Upper lobe of left lung (tissue), 6 donors: ENCODE measurements around the gene KMT2E. TPM values are rescaled to one million over a fixed set of nuclear protein-coding genes. Genes with fewer than 3 reads are reported as not detected.
A peak's percentile ranks its signal among the peaks of the same experiment; 100 is the strongest.

Experiments
- ATAC-seq, 2 donors: fragments of 200-7000 bp; cut with Tn5 transposase; one replicate each; pipeline ENCODE4 v1.9.1; 2022; ENCODE audit warnings: mild to moderate bottlenecking in 2 of 2, moderate library complexity in 2 of 2; ENCODE audit not compliant: low FRiP score in 2 of 2
- DNase-seq, 2 donors: peaks; one replicate each; pipeline ENCODE4 v3.0.0-alpha.2; 2019 to 2020
- H3K27ac ChIP-seq, 4 donors: fragments of 200-600 bp; sonication (generic); one replicate each; pipeline ENCODE4 v1.5.1; 2016 to 2019
- H3K27me3 ChIP-seq, 4 donors: fragments of 200-600 bp; sonication (generic); one replicate each; pipeline ENCODE4 v1.5.1; 2017 to 2019
- H3K36me3 ChIP-seq, 4 donors: fragments of 200-600 bp; sonication (generic); one replicate each; pipeline ENCODE4 v1.5.1; 2016 to 2019
- H3K4me1 ChIP-seq, 4 donors: fragments of 200-600 bp; sonication (generic); one replicate each; pipeline ENCODE4 v1.5.1; 2018 to 2019
- H3K4me3 ChIP-seq, 4 donors: fragments of 200-600 bp; sonication (generic); one replicate each; pipeline ENCODE4 v1.5.1; 2017 to 2019; ENCODE audit warnings: mild to moderate bottlenecking in 2 of 4, moderate library complexity in 1 of 4
- H3K9me3 ChIP-seq, 4 donors: fragments of 200-600 bp; sonication (generic); one replicate each; pipeline ENCODE4 v1.5.1; 2018 to 2019
- CTCF ChIP-seq, 6 experiments: fragments of 450-650 bp in 4 of 6; fragments of 200-600 bp in 2 of 6; sonication (generic) in 2 of 6; IDR thresholded peaks; one replicate each; pipeline ENCODE4 v1.5.1; 2016 to 2019; ENCODE audit warnings: antibody characterized with exemption in 6 of 6
- EP300 ChIP-seq, 4 donors: sonication (generic); formaldehyde crosslinking; IDR thresholded peaks; one replicate each; pipeline ENCODE4 v1.5.1; 2017; ENCODE audit warnings: antibody characterized with exemption in 4 of 4, control low read depth in 2 of 4
- POLR2A ChIP-seq, 4 donors: fragments of 450-650 bp; IDR thresholded peaks; one replicate each; pipeline ENCODE4 v1.5.1; 2016 to 2017; ENCODE audit warnings: antibody characterized with exemption in 4 of 4, mild to moderate bottlenecking in 2 of 4
- POLR2AphosphoS5 ChIP-seq, 2 donors: sonication (generic); formaldehyde crosslinking; IDR thresholded peaks; one replicate each; pipeline ENCODE4 v1.5.1; 2017; ENCODE audit warnings: antibody characterized with exemption in 2 of 2
- WGBS, 2 donors: methylation state at CpG; one replicate each; pipeline ENCODE4 v1.1.5; 2017 to 2018; 5-methylcytosine and 5-hydroxymethylcytosine counted together
- total RNA-seq, 6 donors: library from RNA; depleted of rRNA in 4 of 6; stranded (reverse); fragments of >200 nt in 4 of 6; gene quantifications; one replicate each; pipeline versions ENCODE4 v1.1.0 to v1.2.1, GENCODE V29; 2016 to 2021
- donor health status: DM: no; HTN: no; CAD: no; lungs with moderate emphysema.
- donor health status: DM: no; HTN: yes; CAD: no; lungs with severe emphysema.

KMT2E gene
- total RNA-seq, 6 donors from 2014 or later = 77.3 to 182 (median 105) TPM

- H3K4me3 ChIP-seq = no peak overlapping the region
- peaks cover 0 to 10% (median under 1%) of the 10 kb centered on the region in 4 donors for H3K4me1 ChIP-seq
- DNase-seq (no peak), ATAC-seq (no peak)
- H3K27me3 ChIP-seq = no peaks in the 10 kb centered on the region
- no peaks in the 10 kb centered on the region for H3K9me3 ChIP-seq
- TF ChIP-seq CTCF (IDR thresholded peaks at IDR 0.05) = no peak
- peak overlapping the region in 2 of 4 donors; percentile 31 to 49 for H3K27ac ChIP-seq
- WGBS, 2 donors = 77 to 82% methylated on average over 2 of the region's 2 CpGs
- peaks cover 38 to 98% (median 65%) of the 10 kb centered on the region in 4 donors for H3K36me3 ChIP-seq
Measured at GRCh38 chr7:105105579-105105978, 91.6 kb downstream of the KMT2E start.

DNA sequence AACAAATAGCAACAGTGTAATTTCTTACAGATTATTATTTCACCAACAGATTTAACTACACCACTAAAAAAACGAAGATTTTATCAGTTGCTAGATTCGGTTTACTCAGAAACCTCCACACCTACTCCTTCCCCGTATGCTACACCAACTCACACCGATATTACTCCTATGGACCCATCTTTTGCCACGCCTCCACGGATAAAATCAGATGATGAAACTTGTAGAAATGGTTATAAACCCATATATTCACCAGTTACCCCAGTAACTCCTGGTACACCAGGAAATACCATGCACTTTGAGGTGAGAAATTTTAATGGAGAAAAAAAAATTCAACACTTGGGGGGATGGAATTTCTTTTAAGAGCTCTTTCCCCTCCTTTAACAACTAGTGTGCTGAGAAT lies 92.5 kb downstream of the KMT2E start:
- ATAC-seq = no peak
- TF ChIP-seq EP300 (IDR thresholded peaks at IDR 0.05) = no peak
- TF ChIP-seq POLR2A (IDR thresholded peaks at IDR 0.05) = no peak
- no peak for TF ChIP-seq POLR2AphosphoS5 (IDR thresholded peaks at IDR 0.05)
- TF ChIP-seq CTCF (IDR thresholded peaks at IDR 0.05) = no peak
- Histone ChIP-seq H3K4me1 (peaks cover 0 to 19% (median 2%) of the 10 kb centered on the region in 4 donors), H3K36me3 (peaks cover 40 to 100% (median 68%) of the 10 kb centered on the region in 4 donors), H3K9me3 (no peaks in the 10 kb centered on the region), H3K27ac (no peak overlapping the region), H3K4me3 (no peak overlapping the region), H3K27me3 (no peaks in the 10 kb centered on the region)
- DNase-seq = no peak
- WGBS, 2 donors = 89% methylated on average over 6 of the region's 6 CpGs

DNA sequence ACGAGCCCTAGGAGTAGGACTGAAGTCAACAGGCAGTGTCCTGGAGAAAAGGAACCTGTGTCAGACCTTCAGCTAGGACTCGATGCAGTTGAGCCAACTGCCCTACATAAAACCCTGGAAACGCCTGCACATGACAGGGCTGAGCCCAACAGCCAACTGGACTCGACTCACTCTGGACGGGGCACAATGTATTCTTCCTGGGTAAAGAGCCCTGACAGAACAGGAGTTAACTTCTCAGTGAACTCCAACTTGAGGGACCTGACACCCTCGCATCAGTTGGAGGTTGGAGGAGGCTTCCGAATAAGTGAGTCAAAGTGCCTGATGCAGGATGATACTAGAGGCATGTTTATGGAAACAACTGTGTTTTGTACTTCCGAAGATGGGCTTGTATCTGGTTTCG lies 93.5 kb downstream of the KMT2E start:
- WGBS, 2 donors = 90 to 94% methylated on average over 9 of the region's 9 CpGs
- H3K27ac ChIP-seq = no peak overlapping the region
- DNase-seq (no peak), ATAC-seq (no peak)
- no peak overlapping the region for H3K4me3 ChIP-seq
- peaks cover 48 to 100% (median 73%) of the 10 kb centered on the region in 4 donors for H3K36me3 ChIP-seq
- H3K4me1 ChIP-seq = peaks cover 6 to 29% (median 9%) of the 10 kb centered on the region in 4 donors
- H3K27me3 ChIP-seq = no peaks in the 10 kb centered on the region
- no peak for TF ChIP-seq CTCF (IDR thresholded peaks at IDR 0.05)
- no peak for TF ChIP-seq POLR2A (IDR thresholded peaks at IDR 0.05)
- no peak for TF ChIP-seq EP300 (IDR thresholded peaks at IDR 0.05)
- no peak for TF ChIP-seq POLR2AphosphoS5 (IDR thresholded peaks at IDR 0.05)
- no peaks in the 10 kb centered on the region for H3K9me3 ChIP-seq

DNA sequence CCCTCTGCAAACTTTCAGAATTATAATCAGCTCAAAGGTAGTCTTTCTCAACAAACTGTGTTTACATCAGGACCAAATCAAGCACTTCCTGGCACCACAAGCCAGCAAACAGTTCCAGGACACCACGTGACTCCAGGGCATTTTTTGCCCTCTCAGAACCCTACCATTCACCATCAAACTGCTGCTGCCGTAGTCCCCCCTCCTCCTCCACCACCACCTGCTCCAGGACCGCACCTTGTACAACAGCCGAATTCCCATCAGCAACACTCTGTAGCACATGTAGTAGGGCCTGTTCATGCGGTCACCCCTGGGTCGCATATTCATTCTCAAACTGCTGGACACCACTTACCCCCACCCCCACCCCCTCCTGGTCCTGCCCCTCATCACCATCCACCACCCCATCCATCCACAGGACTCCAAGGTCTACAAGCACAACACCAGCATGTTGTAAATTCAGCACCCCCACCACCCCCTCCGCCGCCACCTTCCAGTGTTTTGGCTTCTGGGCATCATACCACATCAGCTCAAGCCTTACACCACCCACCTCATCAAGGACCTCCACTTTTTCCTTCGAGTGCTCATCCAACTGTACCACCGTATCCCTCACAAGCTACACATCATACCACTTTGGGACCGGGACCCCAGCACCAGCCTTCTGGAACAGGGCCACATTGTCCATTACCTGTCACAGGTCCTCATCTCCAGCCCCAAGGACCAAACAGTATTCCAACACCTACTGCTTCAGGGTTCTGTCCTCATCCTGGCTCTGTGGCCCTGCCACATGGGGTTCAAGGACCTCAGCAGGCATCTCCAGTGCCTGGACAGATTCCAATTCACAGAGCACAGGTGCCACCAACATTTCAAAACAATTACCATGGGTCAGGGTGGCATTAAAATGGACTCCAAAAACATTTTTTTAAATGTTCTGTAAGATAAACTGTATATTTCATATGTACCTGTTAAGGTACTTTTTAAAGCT lies 98.7 kb downstream of the KMT2E start:
- peak; percentile 58 to 71 for ATAC-seq
- Histone ChIP-seq H3K27me3 (no peaks in the 10 kb centered on the region), H3K4me1 (peaks cover 12 to 35% (median 14%) of the 10 kb centered on the region in 4 donors), H3K36me3 (peaks cover 29 to 88% (median 52%) of the 10 kb centered on the region in 4 donors), H3K27ac (peak overlapping the region in 3 of 4 donors; percentile 7 to 60 (median 44)), H3K4me3 (no peak overlapping the region), H3K9me3 (no peaks in the 10 kb centered on the region)
- DNase-seq = peak in 1 of 2 donors; percentile 78
- TF ChIP-seq EP300 (IDR thresholded peaks at IDR 0.05) = peak in 2 of 4 donors; percentile 28 to 68
- peak in 1 of 2 donors; percentile 47 for TF ChIP-seq POLR2AphosphoS5 (IDR thresholded peaks at IDR 0.05)
- no peak for TF ChIP-seq CTCF (IDR thresholded peaks at IDR 0.05)
- no peak for TF ChIP-seq POLR2A (IDR thresholded peaks at IDR 0.05)
- 74 to 75% methylated on average over 11 of the region's 11 CpGs for WGBS, 2 donors
